Neutrophil (primary cell): Measurements from ENCODE around the gene FCF1.

ENCODE experiments used
- H3K27ac ChIP-seq: fragments of 200-600 bp; sonication (generic); 2 replicates; pipeline ENCODE4 v1.5.1; 2016; ENCODE audit warnings: mild to moderate bottlenecking, moderate library complexity
- H3K27me3 ChIP-seq: fragments of 200-600 bp; sonication (generic); 2 replicates; pipeline ENCODE4 v1.6.0; 2016; ENCODE audit warnings: mild to moderate bottlenecking
- H3K36me3 ChIP-seq: fragments of 200-600 bp; sonication (generic); 2 replicates; pipeline ENCODE4 v1.5.1; 2017
- H3K4me1 ChIP-seq, 2 experiments: fragments of 200-600 bp in 1 of 2; sonication (generic) in 1 of 2; 1 replicate in 1 of 2; 2 replicates in 1 of 2; pipeline versions ENCODE4 v1.5.1 to v1.6.1; 2013 to 2016; ENCODE audit warnings: low read depth in 1 of 2, low read length in 1 of 2, mild to moderate bottlenecking in 1 of 2, moderate library complexity in 1 of 2; ENCODE audit not compliant: control insufficient read depth in 1 of 2, insufficient read depth in 1 of 2
- H3K4me3 ChIP-seq, 2 experiments: fragments of 200-600 bp in 1 of 2; sonication (generic) in 1 of 2; 1 replicate in 1 of 2; 2 replicates in 1 of 2; pipeline ENCODE4 v1.5.1; 2013 to 2016; ENCODE audit warnings: low read depth in 1 of 2, low read length in 1 of 2, mild to moderate bottlenecking in 1 of 2, moderate library complexity in 1 of 2
- H3K9me3 ChIP-seq: fragments of 200-600 bp; sonication (generic); 2 replicates; pipeline ENCODE4 v1.5.1; 2016
- TF ChIP-seq, protein P1 (sequence below): fragments of 200-600 bp; sonication (generic); IDR thresholded peaks from 2 replicates; pipeline ENCODE4 v1.5.1; 2016; ENCODE audit warnings: antibody characterized with exemption

FCF1 gene

DNA sequence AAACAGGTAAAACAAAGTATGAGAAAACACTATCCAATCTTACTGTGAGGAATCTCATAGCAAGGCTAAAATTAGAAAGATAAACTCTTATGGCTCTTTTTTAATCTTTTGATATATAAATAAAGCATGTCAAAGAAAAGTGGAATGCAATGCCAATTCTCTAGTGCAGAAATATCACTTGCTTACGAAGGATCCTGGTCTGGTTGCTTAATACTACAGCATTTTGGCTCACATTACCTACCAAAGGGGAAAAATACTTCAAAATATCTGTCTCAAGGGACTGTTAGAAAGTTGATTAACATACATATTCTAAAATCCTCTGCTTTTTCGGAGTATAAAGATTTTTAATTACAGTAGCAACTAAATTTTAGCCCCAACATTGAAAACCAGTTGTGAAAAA is 21.5 kb upstream of the FCF1 start:
- H3K9me3 ChIP-seq: no peaks in the 10 kb centered on the region
- peak overlapping the region; percentile 72 for H3K27ac ChIP-seq
- no peaks in the 10 kb centered on the region for H3K27me3 ChIP-seq
- H3K4me1 ChIP-seq: peaks cover 45 to 49% of the 10 kb centered on the region in 2 experiments
- H3K4me3 ChIP-seq: no peak overlapping the region
- H3K36me3 ChIP-seq: peaks cover 36% of the 10 kb centered on the region
- TF ChIP-seq, protein P1, sequence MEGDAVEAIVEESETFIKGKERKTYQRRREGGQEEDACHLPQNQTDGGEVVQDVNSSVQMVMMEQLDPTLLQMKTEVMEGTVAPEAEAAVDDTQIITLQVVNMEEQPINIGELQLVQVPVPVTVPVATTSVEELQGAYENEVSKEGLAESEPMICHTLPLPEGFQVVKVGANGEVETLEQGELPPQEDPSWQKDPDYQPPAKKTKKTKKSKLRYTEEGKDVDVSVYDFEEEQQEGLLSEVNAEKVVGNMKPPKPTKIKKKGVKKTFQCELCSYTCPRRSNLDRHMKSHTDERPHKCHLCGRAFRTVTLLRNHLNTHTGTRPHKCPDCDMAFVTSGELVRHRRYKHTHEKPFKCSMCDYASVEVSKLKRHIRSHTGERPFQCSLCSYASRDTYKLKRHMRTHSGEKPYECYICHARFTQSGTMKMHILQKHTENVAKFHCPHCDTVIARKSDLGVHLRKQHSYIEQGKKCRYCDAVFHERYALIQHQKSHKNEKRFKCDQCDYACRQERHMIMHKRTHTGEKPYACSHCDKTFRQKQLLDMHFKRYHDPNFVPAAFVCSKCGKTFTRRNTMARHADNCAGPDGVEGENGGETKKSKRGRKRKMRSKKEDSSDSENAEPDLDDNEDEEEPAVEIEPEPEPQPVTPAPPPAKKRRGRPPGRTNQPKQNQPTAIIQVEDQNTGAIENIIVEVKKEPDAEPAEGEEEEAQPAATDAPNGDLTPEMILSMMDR: no peak

DNA sequence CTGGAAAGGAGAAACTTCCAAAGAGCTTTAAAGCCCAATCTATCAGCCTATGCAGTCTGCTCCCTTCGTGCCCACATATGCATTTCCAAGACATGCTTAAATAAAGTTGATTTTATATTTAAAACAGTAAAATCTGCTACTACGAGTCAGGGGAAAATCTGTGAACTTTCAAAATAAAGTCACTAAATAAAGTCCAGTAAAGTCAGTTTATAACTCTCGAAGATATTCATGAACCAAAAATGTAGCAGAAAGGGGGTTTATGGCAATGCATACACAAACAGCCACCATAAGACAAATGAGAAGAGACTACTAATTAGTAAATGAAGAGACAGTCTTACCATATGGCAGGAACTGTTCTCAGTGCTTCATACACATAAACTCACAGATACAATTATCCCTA is 19.8 kb upstream of the FCF1 start:
- Histone ChIP-seq H3K9me3 (no peaks in the 10 kb centered on the region), H3K36me3 (peaks cover 21% of the 10 kb centered on the region), H3K4me3 (no peak overlapping the region), H3K27ac (peak overlapping the region; percentile 72), H3K27me3 (no peaks in the 10 kb centered on the region), H3K4me1 (peaks cover 51 to 61% of the 10 kb centered on the region in 2 experiments)
- TF ChIP-seq, protein P1: no peak

DNA sequence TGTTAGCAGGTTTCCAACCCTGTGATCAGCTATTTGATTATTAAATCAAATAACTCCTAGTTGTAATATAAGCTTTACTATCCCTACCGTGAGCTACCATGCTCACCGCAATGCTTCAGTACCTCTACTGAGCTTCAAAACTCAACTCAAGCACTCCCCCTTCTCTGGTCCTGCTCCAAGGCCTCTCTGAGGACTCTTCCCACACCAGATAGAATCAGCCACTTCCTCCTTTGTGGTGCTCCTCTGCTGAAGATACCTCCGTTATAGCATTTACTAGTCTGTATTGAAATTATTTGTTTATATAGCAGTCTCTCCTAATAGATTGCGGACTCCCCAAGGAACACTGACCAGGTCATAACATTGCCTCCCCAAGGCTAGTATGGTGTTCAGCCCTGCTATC is 17.5 kb upstream of the FCF1 start:
- H3K36me3 ChIP-seq: peaks cover 10% of the 10 kb centered on the region
- no peaks in the 10 kb centered on the region for H3K9me3 ChIP-seq
- H3K4me3 ChIP-seq: no peak overlapping the region
- TF ChIP-seq, protein P1: no peak
- no peaks in the 10 kb centered on the region for H3K27me3 ChIP-seq
- H3K4me1 ChIP-seq: peaks cover 72 to 81% of the 10 kb centered on the region in 2 experiments
- peak overlapping the region; percentile 95 for H3K27ac ChIP-seq

DNA sequence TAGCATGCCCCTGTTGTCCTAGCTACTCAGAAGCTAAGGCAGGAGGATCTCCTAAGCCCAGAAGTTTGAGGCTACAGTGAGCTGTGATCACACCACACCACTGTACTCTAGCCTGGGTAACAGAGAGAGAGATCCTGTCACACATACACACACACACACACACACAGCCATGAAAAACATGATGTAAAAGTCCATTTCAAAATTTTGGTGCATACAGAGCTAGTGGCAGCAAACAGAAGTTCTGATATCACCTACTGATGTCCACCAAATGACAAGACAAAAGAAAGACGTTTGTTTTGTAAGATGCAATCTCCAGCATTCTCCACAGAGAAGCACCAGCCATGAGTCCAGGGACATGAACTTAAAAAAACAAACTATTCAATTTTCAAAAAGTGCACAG is 15.9 kb upstream of the FCF1 start:
- peak overlapping the region in 1 of 2 experiments; percentile 7 for H3K4me3 ChIP-seq
- TF ChIP-seq, protein P1: no peak
- H3K9me3 ChIP-seq: no peaks in the 10 kb centered on the region
- H3K4me1 ChIP-seq: peaks cover 66 to 68% of the 10 kb centered on the region in 2 experiments
- peaks cover 4% of the 10 kb centered on the region for H3K36me3 ChIP-seq
- no peaks in the 10 kb centered on the region for H3K27me3 ChIP-seq
- H3K27ac ChIP-seq: peak overlapping the region; percentile 95

DNA sequence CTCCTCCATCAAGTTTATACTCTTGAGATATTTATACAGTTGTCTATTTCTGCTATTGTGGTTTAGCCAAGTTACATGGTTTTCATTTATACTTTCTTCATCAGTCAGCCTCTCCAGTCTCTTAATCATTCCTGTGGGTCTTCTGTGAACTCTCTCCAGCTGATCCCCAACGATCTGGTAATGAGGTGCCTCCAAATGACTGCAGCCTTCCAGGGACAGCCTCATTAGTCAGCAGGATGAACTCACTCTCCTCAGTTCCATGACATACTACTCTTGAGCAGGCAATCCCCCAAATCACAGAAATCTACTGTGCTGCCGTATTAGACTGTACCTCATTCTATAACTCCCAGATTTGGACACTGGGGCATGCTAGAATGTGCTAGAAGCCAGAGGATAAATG is 15.4 kb upstream of the FCF1 start:
- peak overlapping the region; percentile 95 for H3K27ac ChIP-seq
- peaks cover 4% of the 10 kb centered on the region for H3K36me3 ChIP-seq
- peaks cover 60 to 63% of the 10 kb centered on the region in 2 experiments for H3K4me1 ChIP-seq
- no peaks in the 10 kb centered on the region for H3K9me3 ChIP-seq
- H3K27me3 ChIP-seq: no peaks in the 10 kb centered on the region
- TF ChIP-seq, protein P1: no peak
- H3K4me3 ChIP-seq: peak overlapping the region in 1 of 2 experiments; percentile 42

DNA sequence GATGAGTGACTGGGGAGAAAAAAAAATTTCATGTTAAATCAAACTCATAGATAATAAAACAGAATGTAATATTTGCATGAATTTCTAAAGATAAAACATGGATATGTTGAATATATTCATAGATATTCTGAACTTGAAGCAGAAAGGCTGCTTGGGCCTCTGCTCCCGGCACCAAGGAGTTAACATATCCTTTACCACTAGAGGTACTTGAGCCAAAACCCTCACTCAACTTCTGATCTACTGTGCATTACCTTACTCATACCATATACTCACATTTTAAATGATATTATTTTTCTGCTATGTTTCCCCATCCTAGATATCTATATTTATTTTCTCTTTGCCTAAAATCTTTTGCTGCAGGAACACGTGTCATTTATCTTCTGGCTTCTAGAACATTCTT is 15.0 kb upstream of the FCF1 start:
- Histone ChIP-seq H3K9me3 (no peaks in the 10 kb centered on the region), H3K4me3 (peak overlapping the region; percentile 18 to 42), H3K27me3 (no peaks in the 10 kb centered on the region), H3K36me3 (peaks cover 4% of the 10 kb centered on the region), H3K27ac (peak overlapping the region; percentile 95), H3K4me1 (peaks cover 56 to 58% of the 10 kb centered on the region in 2 experiments)
- TF ChIP-seq, protein P1: no peak
